Muscle layer of duodenum (tissue), 2 donors: ENCODE data around the gene MAD2L1.

Experiments used
- H3K27ac ChIP-seq: one replicate; pipeline ENCODE4 v1.7.0; 2013; ENCODE audit warnings: mild to moderate bottlenecking, low read length
- H3K27me3 ChIP-seq: one replicate; pipeline ENCODE4 v1.7.0; 2013; ENCODE audit warnings: low read depth, mild to moderate bottlenecking, control low read depth, low read length
- H3K36me3 ChIP-seq, 2 donors: one replicate each; pipeline ENCODE4 v1.7.0; 2013; ENCODE audit warnings: low read length in 2 of 2, control low read depth in 1 of 2, mild to moderate bottlenecking in 1 of 2; ENCODE audit not compliant: insufficient read depth in 2 of 2, control insufficient read depth in 1 of 2
- H3K4me1 ChIP-seq, 2 donors: one replicate each; pipeline ENCODE4 v1.7.0; 2013; ENCODE audit warnings: low read length in 2 of 2, mild to moderate bottlenecking in 2 of 2, control low read depth in 1 of 2, moderate library complexity in 1 of 2; ENCODE audit not compliant: insufficient read depth in 2 of 2, control insufficient read depth in 1 of 2
- H3K4me3 ChIP-seq, 2 donors: one replicate each; pipeline ENCODE4 v1.7.0; 2013; ENCODE audit warnings: low read length in 2 of 2, low read depth in 1 of 2, mild to moderate bottlenecking in 1 of 2
- H3K9me3 ChIP-seq, 2 donors: one replicate each; pipeline ENCODE4 v1.7.0; 2013; ENCODE audit warnings: low read length in 2 of 2, control low read depth in 1 of 2, mild to moderate bottlenecking in 1 of 2; ENCODE audit not compliant: control insufficient read depth in 1 of 2
- donor health status: healthy.

Gene MAD2L1

DNA sequence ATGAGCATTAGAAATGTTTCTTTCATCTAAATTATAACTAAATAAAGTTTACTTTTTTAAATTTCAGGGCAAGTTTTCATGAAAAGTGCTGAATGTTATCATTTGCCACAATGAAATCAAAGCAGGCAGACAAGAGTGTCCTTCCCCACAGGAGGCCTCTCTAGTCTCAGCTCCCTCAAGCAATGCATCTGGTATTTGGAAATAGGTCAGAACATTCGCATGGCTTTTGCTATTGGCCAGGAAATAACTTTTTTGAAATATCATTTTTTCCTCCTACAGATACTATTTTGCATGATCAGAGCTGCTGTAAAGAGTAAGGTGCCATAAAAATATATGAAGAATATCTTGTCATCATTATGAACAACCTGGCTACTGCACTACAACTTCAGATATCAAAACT is 41.1 kb downstream of the MAD2L1 start:
- Histone ChIP-seq H3K36me3 (no peaks in the 10 kb centered on the region), H3K27ac (no peak overlapping the region), H3K4me3 (no peak overlapping the region), H3K9me3 (no peaks in the 10 kb centered on the region), H3K27me3 (no peaks in the 10 kb centered on the region), H3K4me1 (no peaks in the 10 kb centered on the region)

DNA sequence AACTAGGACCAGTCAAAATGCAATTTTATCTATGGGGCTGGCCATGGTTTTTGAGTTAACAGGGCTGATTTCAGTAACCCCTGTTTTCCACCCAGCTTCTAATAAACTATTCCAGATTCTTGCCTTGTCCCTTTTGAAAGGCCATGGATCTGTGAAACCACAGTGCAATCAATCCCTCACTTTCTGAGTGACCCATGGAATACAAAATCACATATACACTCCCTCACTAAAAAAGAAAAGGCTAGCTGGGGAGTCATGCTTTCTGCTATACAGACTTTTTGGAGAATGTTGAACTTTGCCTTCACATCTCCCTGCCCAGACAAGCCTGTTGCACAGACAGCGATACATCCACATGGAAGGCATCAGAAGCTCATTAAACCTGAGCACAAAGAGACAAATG is 47.9 kb downstream of the MAD2L1 start:
- H3K27me3 ChIP-seq, result no peaks in the 10 kb centered on the region
- H3K4me1 ChIP-seq, result no peaks in the 10 kb centered on the region
- no peaks in the 10 kb centered on the region for H3K36me3 ChIP-seq
- H3K4me3 ChIP-seq, result no peak overlapping the region
- no peaks in the 10 kb centered on the region for H3K9me3 ChIP-seq
- no peak overlapping the region for H3K27ac ChIP-seq

DNA sequence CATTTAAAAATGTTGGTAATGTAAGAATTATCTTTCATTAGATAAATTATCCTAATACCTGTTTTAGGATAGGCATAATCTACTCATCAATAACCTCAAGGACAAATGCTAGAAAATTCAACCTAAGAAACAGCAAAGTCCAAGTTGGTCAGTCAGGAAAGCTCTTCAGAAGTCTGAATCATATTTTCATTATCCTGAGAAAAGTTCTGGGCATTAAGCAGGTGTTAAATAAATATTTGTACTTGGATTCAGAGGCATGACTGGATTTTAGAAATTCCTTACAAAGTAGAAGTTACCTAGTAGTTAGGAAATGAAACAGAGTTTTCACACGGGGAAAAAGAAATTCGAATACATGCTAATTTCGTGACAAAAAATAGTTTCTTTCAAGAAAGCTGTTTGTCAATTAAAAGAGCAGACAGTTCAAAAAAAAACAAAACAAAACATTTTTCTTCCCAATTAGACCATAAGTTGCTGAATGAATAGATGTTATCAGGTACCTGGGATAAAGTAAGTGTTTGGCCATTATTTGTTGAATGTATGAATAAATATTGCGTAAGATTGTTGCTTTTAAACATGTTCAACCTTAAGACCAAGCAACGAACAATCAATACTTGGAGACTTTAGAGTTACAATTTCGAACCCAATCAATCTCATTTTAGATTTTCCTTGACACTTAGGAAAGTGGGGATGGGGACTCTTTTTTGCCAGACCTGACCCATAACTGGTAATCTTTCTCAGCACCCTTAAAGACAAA is 48.5 kb downstream of the MAD2L1 start:
- Histone ChIP-seq H3K4me3 (no peak overlapping the region), H3K36me3 (no peaks in the 10 kb centered on the region), H3K27me3 (no peaks in the 10 kb centered on the region), H3K4me1 (no peaks in the 10 kb centered on the region), H3K27ac (no peak overlapping the region), H3K9me3 (no peaks in the 10 kb centered on the region)

DNA sequence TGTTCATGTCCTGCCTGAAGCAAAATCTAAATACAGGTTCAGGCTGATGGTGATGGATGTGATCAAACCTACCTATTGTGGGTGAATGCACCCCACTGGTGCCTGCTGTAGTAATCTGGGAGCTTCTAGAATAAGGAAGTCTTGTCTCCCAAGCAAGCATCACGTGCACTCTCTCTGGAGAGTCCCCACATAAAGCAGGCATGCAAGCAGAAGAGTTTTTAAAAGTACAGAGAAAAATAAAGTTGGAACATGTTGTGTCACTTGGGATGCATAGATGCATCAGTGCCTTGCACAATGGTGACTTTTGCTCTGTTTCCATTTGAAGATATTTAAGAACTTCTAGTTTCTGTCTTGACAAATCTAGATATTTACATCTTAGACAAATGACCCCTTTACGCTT is 54.9 kb downstream of the MAD2L1 start:
- H3K4me3 ChIP-seq, result no peak overlapping the region
- H3K27me3 ChIP-seq, result no peaks in the 10 kb centered on the region
- no peaks in the 10 kb centered on the region for H3K9me3 ChIP-seq
- H3K4me1 ChIP-seq, result peaks cover 0 to 5% of the 10 kb centered on the region in 2 donors
- no peaks in the 10 kb centered on the region for H3K36me3 ChIP-seq
- H3K27ac ChIP-seq, result no peak overlapping the region

DNA sequence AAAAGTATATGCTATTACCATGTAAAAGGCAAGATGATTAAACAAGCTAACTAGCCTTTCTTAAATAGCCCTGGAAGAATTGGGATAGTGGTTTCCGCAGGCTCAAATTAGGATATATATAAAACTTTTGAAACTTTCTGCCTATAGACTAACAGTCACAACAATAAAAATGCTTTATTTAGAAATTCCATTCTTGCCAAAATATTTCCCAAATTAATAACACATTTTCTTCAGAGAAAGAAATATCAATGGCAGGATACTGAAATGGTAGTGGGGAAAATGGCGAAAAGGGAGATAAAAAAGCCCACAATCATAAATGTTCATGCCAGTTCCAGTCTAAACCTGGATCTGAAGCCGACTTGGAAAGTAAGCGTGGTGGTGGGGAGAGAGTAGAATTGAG is 56.0 kb downstream of the MAD2L1 start:
- Histone ChIP-seq H3K4me1 (peaks cover 0 to 5% of the 10 kb centered on the region in 2 donors), H3K9me3 (no peaks in the 10 kb centered on the region), H3K36me3 (no peaks in the 10 kb centered on the region), H3K27ac (no peak overlapping the region), H3K4me3 (no peak overlapping the region), H3K27me3 (no peaks in the 10 kb centered on the region)

DNA sequence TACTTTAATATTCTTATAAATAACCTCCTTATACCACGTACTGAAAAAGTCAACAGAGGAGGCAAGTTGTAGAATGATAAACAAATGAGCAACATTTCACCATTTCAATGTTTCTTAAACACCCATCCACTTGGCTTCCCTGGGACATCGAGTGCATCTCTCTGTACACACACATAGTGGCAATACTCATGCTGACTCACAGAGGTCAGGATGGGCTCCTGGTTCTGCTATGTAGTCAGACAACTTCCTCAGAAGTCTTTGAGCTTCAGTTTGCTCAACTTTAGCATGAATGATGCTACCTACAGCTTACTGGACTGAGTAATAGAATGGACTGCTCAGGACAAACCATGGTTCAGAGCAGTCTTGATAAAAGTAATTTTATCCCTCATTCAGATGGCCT is 56.9 kb downstream of the MAD2L1 start:
- H3K9me3 ChIP-seq, result no peaks in the 10 kb centered on the region
- no peaks in the 10 kb centered on the region for H3K27me3 ChIP-seq
- peaks cover 0 to 5% of the 10 kb centered on the region in 2 donors for H3K4me1 ChIP-seq
- no peaks in the 10 kb centered on the region for H3K36me3 ChIP-seq
- H3K27ac ChIP-seq, result no peak overlapping the region
- no peak overlapping the region for H3K4me3 ChIP-seq

DNA sequence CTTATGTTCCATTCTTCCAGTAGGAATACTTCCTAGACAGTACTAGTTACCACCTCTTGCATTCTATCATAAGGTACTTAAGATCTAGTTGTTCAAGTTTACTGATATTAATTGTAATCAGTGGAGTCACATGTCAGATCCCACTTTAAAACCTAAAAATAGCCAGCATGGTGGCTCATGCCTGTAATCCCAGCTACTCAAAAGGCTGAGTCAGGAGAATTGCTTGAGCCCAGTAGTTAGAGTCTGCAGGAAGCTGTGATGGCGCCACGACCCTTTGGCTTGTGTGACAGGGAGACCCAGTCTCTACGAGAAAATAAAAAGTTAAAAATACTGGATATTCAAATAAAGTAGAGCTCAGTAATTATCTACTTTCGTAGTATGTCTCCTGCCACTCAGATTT is 57.7 kb downstream of the MAD2L1 start:
- Histone ChIP-seq H3K27ac (no peak overlapping the region), H3K4me3 (no peak overlapping the region), H3K4me1 (peaks cover 0 to 5% of the 10 kb centered on the region in 2 donors), H3K36me3 (no peaks in the 10 kb centered on the region), H3K9me3 (no peaks in the 10 kb centered on the region), H3K27me3 (no peaks in the 10 kb centered on the region)

DNA sequence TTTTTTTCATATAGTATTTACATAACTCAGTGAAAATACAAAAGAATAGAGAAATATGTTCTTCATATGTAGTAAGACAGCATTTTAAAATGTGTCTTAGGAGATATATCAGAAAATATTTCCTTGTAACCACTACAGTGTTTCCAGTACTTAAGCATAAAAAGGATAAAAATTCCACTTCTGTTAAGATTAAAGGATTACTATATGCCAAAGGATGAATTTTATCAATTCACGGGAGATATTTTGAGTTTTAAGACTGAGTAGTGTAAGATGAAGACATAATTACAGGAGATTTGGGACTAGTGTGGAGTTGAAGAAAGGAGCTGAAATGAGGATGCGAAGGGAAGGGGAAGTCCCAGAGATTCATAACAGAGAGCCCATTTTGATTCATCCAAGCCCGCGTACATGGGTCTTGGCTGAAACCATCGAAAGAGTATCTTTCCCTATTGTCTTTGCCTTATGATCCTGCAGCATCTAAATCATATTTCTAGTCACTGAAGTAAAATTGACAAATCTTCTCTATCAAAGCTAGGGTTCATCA is 58.7 kb downstream of the MAD2L1 start:
- peaks cover 0 to 5% of the 10 kb centered on the region in 2 donors for H3K4me1 ChIP-seq
- H3K9me3 ChIP-seq, result no peaks in the 10 kb centered on the region
- H3K27me3 ChIP-seq, result no peaks in the 10 kb centered on the region
- no peak overlapping the region for H3K27ac ChIP-seq
- H3K36me3 ChIP-seq, result no peaks in the 10 kb centered on the region
- no peak overlapping the region for H3K4me3 ChIP-seq

DNA sequence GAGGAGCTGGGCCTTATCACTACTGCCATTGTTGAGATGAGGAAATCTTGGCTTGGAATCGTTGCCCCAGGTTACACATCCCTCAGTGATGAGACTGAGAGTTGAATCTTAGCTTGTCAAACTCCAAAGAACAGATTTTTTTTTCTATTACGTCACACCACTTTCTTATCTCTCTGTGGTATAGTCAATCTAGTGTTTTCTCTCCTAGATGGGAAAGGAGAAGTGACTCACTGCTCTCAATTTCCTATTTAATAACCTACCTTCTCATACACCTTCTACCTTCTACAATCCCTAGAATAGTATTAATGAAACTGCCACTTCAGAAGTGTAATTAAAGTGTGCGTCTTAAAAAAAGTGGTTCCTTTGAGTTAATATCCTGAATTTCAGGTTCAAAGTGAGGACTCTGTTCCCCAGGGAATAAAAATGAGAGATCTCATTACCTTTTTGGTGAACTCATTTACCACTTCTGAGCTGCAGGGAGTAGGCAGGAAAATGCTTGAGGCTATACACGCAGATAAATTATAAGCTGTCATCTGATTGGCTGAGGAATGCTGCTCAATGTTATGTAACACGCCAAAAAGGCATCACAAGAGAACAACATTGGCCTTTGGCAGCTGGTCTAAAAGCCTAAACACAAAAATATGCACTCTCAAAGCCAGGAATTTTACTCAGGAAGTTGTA is 59.3 kb downstream of the MAD2L1 start:
- Histone ChIP-seq H3K27ac (no peak overlapping the region), H3K4me1 (peaks cover 0 to 5% of the 10 kb centered on the region in 2 donors), H3K36me3 (no peaks in the 10 kb centered on the region), H3K9me3 (no peaks in the 10 kb centered on the region), H3K27me3 (no peaks in the 10 kb centered on the region), H3K4me3 (no peak overlapping the region)
